Caki2 (cell line): ENCODE data around the gene GABRB3. TPM values are rescaled to one million over a fixed set of nuclear protein-coding genes. Genes with fewer than 3 reads are reported as not detected.

ENCODE experiments used
- DNase-seq: peaks from one replicate; pipeline ENCODE4 v3.0.0-alpha.2; 2015; ENCODE audit warnings: low read depth
- in situ Hi-C: cut with HindIII; loops from 2 replicates; pipeline ENCODE4 v1.10.0; 2016; ENCODE audit warnings: low sequenced_read_pairs, low pct_unique_long_range_greater_than_20kb, mixed read lengths
- total RNA-seq: library from RNA; depleted of rRNA; stranded (reverse); fragments of >200 nt; shearing (Covaris generic); gene quantifications from 2 replicates; pipeline ENCODE4 v1.2.3, GENCODE V29; 2014; ENCODE audit warnings: low replicate concordance

Gene GABRB3
- total RNA-seq, 1 experiment from 2014 or later = 5.3 TPM

- DNase-seq = no peak
- in situ Hi-C loops = no loop called here
These were observed 158.1 kb downstream of the GABRB3 start for GRCh38 chr15:26614734-26615133.

DNA sequence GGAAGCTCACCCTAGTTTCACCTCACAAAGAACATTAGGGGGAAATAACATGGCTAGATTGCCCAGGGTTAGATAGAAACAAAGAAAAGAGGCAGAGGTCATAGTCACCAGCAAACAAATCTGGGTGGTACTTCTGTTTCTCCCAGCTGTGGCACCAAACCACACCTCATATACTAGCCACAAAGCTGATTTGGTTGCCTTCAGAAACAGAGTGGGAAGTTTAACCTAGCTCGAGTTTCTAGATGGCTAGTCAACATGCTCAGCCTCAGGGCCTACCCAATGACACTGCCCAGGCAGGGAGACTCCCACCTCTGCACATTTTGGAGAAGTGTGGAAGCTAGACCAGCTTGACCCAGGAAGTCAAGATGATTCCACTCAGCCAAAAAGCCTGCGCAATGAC is 174.2 kb downstream of the GABRB3 start:
- in situ Hi-C loops = no loop called here
- no peak for DNase-seq

DNA sequence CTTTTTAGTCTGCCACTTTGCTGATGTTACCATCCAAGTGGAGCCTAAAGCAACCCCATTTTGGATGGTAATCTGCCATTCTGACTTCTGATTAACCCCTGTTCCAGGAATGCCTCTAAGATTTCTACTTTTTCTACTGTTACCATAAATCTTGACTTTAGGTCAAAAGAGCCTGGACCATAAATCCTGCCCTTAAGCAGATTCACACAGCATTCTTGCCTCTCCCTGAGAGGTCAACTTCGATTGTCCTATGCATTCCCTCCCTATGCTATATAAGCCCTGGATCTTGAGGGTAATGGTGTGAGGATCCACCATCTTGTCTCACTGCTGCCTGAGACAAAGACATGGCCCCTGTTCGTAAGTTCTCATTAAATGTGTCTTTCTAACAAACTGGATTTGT is 177.3 kb downstream of the GABRB3 start:
- no peak for DNase-seq
- in situ Hi-C loops = no loop called here

DNA sequence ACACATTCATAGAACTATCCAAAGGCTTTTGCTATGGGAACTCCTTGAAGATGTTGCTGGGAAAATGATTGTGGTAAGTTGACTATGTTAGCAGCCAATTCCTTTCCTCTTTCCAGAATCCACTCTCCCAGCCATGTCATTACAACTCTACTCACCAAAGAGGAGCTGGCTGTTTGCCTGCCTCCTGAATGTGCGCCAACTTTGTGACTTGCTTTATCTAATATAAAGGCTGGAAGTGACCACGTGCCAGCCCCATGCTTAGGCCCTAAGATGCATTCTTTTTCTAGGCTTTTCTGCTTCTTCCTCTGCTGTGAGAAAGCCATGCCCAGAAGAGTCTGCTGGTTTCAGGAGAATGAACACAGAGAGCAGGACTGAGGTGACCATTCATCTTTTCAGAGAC is 182.2 kb downstream of the GABRB3 start:
- no peak for DNase-seq
- in situ Hi-C loops = no loop called here

GRCh38 chr15:26582840-26583239 is 190.0 kb downstream of the GABRB3 start:
- in situ Hi-C loops = no loop called here

GRCh38 chr15:26580943-26581342 is 191.9 kb downstream of the GABRB3 start:
- in situ Hi-C loops = no loop called here

More at GRCh38 chr15:26582840-26583239, 190.0 kb downstream of the GABRB3 start:
- DNase-seq = no peak

GRCh38 chr15:26572602-26573350 is 200.1 kb downstream of the GABRB3 start:
- no peak for DNase-seq
- in situ Hi-C loops = no loop called here

More at GRCh38 chr15:26580943-26581342, 191.9 kb downstream of the GABRB3 start:
- DNase-seq = no peak

GRCh38 chr15:26571346-26571745 is 201.5 kb downstream of the GABRB3 start:
- in situ Hi-C loops = no loop called here
- no peak for DNase-seq

- in situ Hi-C loops = no loop called here
- no peak for DNase-seq
These were observed 207.3 kb downstream of the GABRB3 start for GRCh38 chr15:26565542-26565941.

GRCh38 chr15:26564361-26564760 is 208.5 kb downstream of the GABRB3 start:
- no peak for DNase-seq
- in situ Hi-C loops = no loop called here

GRCh38 chr15:26562336-26562735 is 210.5 kb downstream of the GABRB3 start:
- DNase-seq = no peak
- in situ Hi-C loops = no loop called here

- no peak for DNase-seq
- in situ Hi-C loops = no loop called here
These were observed 211.0 kb downstream of the GABRB3 start for GRCh38 chr15:26561896-26562295.

- in situ Hi-C loops = no loop called here
- DNase-seq = no peak
These were observed 211.7 kb downstream of the GABRB3 start for GRCh38 chr15:26561130-26561529.

GRCh38 chr15:26555898-26556297 is 217.0 kb downstream of the GABRB3 start:
- in situ Hi-C loops = no loop called here
- no peak for DNase-seq

DNA sequence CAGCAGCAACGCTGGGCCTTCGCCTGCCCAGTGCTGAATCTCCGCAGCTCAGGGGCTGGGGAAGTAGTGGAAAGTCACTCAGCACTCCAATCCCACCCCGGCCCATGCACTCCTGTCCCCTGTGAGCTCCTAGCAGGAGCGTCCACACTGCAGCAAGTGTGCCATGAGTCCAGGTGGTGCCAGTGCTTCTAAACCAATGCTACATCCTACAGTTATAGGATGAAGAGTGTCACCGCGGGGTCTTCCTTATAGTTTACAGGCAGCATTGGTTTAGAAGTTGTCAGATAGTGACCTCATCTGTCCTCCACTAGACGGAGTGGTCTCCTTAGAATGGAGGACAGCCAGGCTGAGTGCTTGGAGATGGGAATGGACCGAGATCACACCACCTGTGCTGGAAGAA is 221.4 kb downstream of the GABRB3 start:
- no peak for DNase-seq
- in situ Hi-C loops = no loop called here

- in situ Hi-C loops = no loop called here
These were observed 222.0 kb downstream of the GABRB3 start for GRCh38 chr15:26550880-26551279.

DNA sequence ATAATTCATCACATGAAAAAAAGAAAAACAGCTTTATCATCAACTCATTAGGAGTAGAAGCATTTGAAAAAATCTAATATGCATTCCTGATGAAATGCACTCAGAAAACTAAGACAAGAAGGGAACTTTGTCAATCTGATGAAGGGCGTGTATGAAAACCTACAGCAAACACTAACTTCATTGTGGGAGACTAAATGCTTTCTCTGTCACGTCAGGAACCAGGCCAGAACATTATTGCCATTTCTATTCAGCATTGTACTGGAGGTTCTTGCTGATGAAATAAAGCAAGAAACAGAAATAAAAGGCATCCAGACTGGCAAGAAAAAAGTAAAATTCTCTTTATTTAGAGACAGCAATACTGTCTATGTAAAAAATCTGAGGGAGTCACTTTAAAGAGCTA is 235.2 kb downstream of the GABRB3 start:
- in situ Hi-C loops = no loop called here

More at GRCh38 chr15:26550880-26551279, 222.0 kb downstream of the GABRB3 start:
- DNase-seq = no peak

GRCh38 chr15:26531489-26531888 is 241.4 kb downstream of the GABRB3 start:
- in situ Hi-C loops = no loop called here

More for the DNA sequence above, 235.2 kb downstream of the GABRB3 start:
- DNase-seq = no peak

DNA sequence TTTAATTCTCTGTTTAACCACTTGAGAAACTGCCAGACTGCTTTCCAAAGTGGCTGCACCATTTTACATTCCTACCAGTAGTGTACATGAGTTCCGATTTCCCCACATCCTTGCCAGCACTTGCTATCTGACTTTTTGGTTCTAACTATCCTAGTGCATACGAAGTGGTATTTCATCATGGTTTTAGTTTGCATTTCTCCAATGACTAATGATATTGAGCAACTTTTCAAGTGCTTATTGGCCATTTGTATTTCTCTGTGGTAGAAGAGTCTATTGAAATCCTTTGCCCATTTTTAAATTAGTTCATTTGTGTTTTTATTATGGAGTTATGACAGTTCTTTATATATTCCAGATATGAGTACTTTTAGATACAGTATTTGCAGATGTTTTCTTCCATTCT is 247.8 kb downstream of the GABRB3 start:
- no peak for DNase-seq
- in situ Hi-C loops = no loop called here

More at GRCh38 chr15:26531489-26531888, 241.4 kb downstream of the GABRB3 start:
- DNase-seq = no peak

- in situ Hi-C loops = no loop called here
- no peak for DNase-seq
These were observed 251.1 kb downstream of the GABRB3 start for GRCh38 chr15:26521691-26522198.
